ENCODE results near the gene ELMOD3.

DNA sequence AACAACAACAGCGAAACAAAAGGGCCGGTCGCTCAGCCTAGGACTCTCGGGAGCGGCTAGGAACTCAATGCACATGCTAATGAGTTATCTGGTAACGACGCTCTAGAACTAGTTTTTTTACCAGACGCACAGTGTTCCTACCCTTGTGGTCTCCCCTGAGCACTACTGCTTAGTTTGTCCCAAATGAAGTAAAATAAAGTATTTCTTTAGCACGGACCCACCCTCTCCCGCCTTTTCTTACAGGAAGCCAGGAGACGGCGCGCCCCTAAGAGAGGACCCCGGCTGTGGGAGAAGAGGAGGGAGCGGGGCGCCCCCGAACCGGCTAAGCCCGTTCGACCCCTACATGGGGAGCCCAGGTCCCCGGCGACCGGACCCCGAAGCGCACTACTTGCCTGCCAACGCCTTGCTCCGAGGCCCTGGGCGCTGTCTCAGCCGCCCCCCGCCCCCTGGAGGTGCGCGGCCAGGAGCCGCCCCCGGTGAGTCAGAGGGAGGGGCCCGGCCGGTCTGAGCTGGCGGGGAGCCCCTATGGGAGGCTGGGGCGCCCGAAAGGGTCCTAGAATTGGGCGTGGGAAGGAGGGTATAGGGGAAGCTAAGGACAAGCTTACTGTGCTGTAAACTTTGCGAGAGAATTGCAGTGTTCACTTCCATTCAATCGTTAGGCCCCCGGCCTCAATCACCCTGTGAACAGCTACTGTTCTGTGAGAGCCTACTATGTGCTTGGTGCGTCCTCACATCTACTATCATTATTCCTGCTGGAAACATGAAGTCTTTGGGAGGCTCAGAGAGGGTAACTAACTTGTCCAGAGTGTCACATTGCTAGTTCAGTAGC, 59.2 kb downstream of the ELMOD3 start:
- TF ChIP-seq CTCF (IDR thresholded peaks at IDR 0.05) (peak in 3 of 6 experiments; percentile 7 to 24 (median 20)), POLR2A (IDR thresholded peaks at IDR 0.05) (peak in 2 of 4 donors; percentile 52 to 71)

Data from esophagus squamous epithelium (tissue), 4 donors.